Measurements from ENCODE around the gene OR4D1.
A peak's percentile ranks its signal among the peaks of the same experiment; 100 is the strongest.

OR4D1 gene

DNA sequence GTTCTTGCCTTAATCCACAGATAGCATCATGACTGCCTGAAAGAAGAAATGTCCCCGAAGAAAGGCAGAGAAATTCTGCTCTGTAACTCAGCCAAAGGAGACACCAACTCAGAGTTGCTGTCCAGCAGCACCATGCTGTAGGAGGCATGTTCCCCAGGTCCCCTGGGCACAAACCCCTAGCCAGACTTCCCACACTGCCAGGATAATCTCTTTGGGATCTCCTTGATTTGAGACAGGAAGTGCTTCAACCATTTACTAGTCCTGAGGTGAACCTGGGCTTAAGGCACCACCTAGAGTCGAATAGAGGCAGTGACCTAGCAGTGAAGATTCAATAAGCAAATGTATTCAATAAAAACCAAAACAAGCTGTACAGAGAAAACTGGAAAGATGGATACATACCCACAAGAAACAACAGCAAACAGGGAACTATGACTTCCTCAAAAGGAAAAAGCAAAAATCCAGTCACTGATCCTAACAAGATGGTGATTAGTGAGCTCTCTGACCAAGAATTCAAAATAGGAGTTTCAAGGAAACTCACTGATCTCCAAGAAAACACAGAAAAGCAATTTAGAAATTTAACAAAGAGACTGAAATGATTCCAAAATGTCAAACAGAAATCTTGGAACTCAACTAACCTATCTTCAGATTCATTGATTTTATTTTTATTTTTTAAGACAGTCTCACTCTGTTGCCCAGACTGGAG, 24.3 kb downstream of the OR4D1 start:
- Mint-ChIP-seq H3K4me1 (peaks cover 37% of the 10 kb centered on the region), H3K4me3 (no peak overlapping the region), H3K27ac (no peak overlapping the region), H3K36me3 (ENCODE audit: low read depth) (no peaks in the 10 kb centered on the region), H3K9me3 (no peaks in the 10 kb centered on the region), H3K27me3 (no peaks in the 10 kb centered on the region)
- ATAC-seq, result peak; percentile 79
- peak; percentile 30 for DNase-seq

DNA sequence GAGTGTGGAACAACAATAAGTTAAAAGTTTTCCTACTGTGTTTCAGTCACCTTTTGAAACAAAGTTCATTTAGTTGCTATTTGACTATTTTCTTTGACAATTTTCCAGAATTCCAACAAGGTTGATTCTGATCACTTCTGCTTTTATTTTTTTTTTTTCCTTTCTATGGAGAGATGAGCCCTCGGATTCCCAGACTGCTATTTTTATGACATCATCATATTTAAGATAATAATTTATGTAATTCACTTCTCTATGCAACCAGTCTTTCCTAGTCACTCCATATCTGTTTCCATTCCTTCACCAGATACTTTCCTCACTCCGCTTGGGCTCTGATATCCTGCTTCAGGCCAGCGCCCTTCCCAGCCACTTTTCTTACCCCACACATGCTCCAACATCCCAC, 26.7 kb downstream of the OR4D1 start:
- peaks cover 24% of the 10 kb centered on the region for H3K4me1 Mint-ChIP-seq
- DNase-seq (no peak), ATAC-seq (no peak)
- H3K27me3 Mint-ChIP-seq, result no peaks in the 10 kb centered on the region
- H3K9me3 Mint-ChIP-seq, result no peaks in the 10 kb centered on the region
- H3K36me3 Mint-ChIP-seq (ENCODE audit: low read depth), result no peaks in the 10 kb centered on the region
- H3K27ac Mint-ChIP-seq, result no peak overlapping the region
- H3K4me3 Mint-ChIP-seq, result no peak overlapping the region

DNA sequence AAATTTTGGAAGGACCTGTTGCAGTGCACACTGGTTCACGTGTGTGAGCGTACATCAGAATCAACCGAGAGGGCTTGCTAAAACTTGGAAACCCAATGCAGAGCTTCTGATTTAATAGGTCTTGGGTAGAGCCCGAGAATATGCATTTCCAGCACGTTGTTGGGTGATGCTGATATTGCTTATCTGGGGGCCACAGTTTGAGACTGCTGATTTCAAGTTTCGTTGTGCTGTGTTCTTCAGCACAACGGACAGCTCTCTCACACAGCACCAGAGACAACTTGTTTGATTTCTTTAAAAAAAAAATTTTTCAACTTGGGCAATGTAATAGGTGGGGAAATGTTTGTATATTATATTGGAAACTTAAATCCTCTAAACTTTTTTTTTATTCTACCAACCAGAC, 28.0 kb downstream of the OR4D1 start:
- Mint-ChIP-seq H3K4me3 (no peak overlapping the region), H3K27ac (no peak overlapping the region), H3K36me3 (ENCODE audit: low read depth) (no peaks in the 10 kb centered on the region), H3K27me3 (no peaks in the 10 kb centered on the region), H3K9me3 (no peaks in the 10 kb centered on the region), H3K4me1 (peaks cover 12% of the 10 kb centered on the region)
- DNase-seq (no peak), ATAC-seq (no peak)

DNA sequence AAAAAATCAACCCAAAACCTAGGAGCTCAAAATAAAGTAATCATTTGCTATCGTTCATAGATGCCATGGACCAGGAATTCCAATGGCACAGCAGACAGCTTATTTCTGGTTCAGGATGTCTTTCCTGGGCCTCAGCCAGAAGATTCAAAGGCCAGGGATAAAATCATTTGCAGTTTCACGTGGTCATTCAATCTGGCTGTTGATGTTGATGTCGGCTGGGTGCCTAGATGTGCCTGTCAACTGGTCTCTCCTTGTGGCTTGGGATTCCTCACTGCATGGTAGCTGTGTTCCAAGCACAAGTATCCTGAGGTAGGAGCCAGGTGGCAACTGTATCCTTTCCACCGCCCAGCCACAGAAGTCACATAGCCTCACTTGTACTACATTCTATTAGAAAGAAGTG, 33.6 kb downstream of the OR4D1 start:
- DNase-seq, result no peak
- ATAC-seq, result no peak
- no peaks in the 10 kb centered on the region for H3K4me1 Mint-ChIP-seq
- H3K36me3 Mint-ChIP-seq (ENCODE audit: low read depth), result no peaks in the 10 kb centered on the region
- H3K27me3 Mint-ChIP-seq, result peaks cover 3% of the 10 kb centered on the region
- no peak overlapping the region for H3K27ac Mint-ChIP-seq
- H3K9me3 Mint-ChIP-seq, result no peaks in the 10 kb centered on the region
- no peak overlapping the region for H3K4me3 Mint-ChIP-seq

DNA sequence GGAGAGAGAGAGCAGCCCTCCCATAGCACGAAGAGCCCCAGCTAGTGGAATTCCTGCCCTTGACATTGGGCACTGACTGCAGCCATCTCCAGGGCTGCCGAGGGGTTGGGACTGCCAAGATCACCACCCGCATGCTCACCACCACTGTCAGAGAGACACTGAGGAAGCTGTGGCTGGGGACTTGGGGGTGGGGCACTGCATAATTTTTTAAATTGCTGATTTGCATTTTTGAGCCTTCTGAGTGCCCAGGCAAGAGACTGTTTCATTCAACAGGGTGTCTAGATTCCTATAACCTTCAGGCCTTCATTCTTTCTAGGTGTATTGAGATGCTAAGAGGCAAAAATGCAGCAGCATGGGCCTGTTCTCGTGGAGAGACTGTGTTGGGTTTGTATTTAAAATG, 35.3 kb downstream of the OR4D1 start:
- H3K27me3 Mint-ChIP-seq, result peaks cover 7% of the 10 kb centered on the region
- ATAC-seq, result no peak
- H3K27ac Mint-ChIP-seq, result no peak overlapping the region
- H3K9me3 Mint-ChIP-seq, result no peaks in the 10 kb centered on the region
- H3K4me3 Mint-ChIP-seq, result no peak overlapping the region
- H3K36me3 Mint-ChIP-seq (ENCODE audit: low read depth), result no peaks in the 10 kb centered on the region
- DNase-seq, result no peak
- no peaks in the 10 kb centered on the region for H3K4me1 Mint-ChIP-seq

DNA sequence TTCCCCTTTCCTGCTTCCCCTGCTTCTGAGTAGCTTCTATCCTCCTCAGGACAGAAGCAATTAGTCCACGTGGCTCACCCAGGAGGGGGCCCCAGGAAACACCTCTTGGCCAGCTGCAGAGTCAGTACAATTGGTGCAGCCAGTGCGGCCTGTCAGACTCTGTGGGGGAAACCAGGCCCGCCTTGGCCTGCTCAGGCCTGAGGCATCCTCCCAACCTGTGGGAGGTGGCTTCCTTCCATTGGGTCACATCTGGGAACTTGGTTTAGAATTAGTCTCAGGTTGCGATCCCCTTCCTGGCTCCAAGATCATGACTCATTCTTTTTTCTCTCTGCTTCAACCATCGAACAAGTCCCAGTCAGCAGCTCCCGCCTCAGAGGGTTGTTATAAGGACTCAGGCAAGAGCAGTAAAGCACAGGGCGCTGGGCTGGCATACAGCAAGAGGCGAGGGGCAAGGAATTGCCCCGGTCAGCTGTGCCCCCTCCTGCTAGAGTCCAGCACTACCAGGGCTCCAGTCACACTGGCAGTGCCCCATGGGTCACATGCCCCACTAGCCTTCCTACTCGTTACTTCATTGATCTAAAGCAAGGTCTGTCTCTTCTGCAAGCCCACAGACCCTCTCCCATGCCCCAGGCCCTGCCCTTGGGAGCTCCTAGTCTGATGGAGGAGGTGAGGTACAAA, 36.3 kb downstream of the OR4D1 start:
- Mint-ChIP-seq H3K4me3 (no peak overlapping the region), H3K27me3 (peaks cover 8% of the 10 kb centered on the region), H3K36me3 (ENCODE audit: low read depth) (no peaks in the 10 kb centered on the region), H3K4me1 (no peaks in the 10 kb centered on the region), H3K27ac (no peak overlapping the region), H3K9me3 (no peaks in the 10 kb centered on the region)
- DNase-seq (no peak), ATAC-seq (no peak)

DNA sequence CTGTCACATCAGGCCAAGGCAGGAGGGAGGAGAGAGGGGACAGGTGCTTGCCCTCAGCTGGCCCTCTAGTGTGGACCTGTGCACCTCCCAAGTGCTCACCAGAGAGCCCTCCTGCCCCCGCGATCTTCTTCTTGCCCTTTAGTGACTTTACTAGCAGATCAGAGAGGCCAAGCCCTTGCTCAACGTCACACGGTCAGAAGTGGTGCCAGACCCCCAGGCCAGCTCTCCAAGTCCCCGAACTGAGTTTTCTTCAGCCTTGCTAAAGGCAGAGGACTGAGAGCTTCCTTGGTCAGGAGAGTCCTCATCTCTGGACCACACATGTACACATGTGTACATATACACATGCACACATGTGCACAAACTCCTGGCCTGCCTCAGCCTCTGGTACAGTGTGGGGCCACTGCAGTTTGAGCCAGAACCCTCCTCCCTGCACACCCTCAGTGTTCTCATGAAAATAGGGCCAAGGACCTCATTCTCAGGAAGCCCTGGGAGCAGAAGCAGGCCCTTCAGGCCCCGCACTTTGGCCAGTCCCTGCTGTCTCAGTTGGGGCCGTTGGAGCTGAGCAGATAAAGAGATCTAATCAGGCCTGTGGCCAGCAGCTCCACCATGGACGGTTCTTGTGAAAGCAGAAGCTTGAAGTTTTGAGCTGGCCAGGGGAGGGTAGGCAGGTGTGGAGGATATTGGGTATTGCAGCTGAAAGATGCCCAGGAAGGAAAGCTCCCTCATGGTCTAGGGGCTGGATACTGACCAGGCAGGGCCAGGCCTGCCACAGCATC, 37.0 kb downstream of the OR4D1 start:
- H3K4me1 Mint-ChIP-seq, result no peaks in the 10 kb centered on the region
- DNase-seq, result no peak
- no peak overlapping the region for H3K27ac Mint-ChIP-seq
- ATAC-seq, result no peak
- H3K4me3 Mint-ChIP-seq, result no peak overlapping the region
- no peaks in the 10 kb centered on the region for H3K36me3 Mint-ChIP-seq (ENCODE audit: low read depth)
- peaks cover 12% of the 10 kb centered on the region for H3K27me3 Mint-ChIP-seq
- H3K9me3 Mint-ChIP-seq, result no peaks in the 10 kb centered on the region

DNA sequence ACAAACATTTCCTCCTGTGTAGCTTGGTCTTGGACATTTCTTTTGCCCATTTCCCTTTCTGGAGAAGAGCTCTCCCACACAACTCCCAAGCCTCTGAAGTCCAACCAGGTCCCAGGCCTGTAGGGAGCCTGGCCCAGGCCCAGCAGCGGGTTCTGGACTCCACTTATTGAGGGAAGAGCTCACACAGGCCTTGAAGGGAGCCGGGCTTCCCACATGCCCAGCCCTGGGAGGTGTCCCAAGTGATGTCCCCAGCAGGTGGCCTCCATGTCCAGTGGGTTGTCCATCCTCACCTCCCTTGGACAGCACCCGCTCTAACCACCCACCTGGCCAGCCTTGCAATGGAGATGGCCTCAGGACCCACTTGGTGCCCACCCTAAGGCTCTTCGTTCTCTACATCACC, 38.4 kb downstream of the OR4D1 start:
- Mint-ChIP-seq H3K9me3 (no peaks in the 10 kb centered on the region), H3K27ac (no peak overlapping the region), H3K27me3 (peaks cover 13% of the 10 kb centered on the region), H3K36me3 (ENCODE audit: low read depth) (no peaks in the 10 kb centered on the region), H3K4me3 (no peak overlapping the region), H3K4me1 (no peaks in the 10 kb centered on the region)
- ATAC-seq (no peak), DNase-seq (no peak)

DNA sequence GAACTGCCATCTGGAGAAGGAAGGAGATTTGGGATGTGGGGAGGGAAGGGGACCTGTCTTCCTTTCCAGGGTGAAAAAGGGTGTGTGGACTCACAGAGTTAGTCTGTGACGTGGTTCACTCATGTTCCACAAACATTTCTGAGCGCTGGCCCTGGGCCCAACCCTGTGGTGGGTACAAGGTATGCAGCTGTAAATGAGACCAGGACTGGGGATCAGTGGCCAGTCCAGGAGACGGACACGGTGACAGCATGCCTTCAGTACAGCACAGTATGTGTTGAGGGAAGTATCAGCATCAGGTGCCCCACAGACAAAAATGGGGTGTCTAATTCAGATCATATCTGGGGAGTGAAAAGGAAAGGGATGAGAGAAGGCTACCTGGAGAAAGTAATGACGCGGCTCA, 38.9 kb downstream of the OR4D1 start:
- ATAC-seq, result no peak
- Mint-ChIP-seq H3K27ac (no peak overlapping the region), H3K36me3 (ENCODE audit: low read depth) (no peaks in the 10 kb centered on the region), H3K27me3 (peaks cover 13% of the 10 kb centered on the region), H3K4me3 (no peak overlapping the region), H3K9me3 (no peaks in the 10 kb centered on the region), H3K4me1 (no peaks in the 10 kb centered on the region)
- DNase-seq, result no peak

DNA sequence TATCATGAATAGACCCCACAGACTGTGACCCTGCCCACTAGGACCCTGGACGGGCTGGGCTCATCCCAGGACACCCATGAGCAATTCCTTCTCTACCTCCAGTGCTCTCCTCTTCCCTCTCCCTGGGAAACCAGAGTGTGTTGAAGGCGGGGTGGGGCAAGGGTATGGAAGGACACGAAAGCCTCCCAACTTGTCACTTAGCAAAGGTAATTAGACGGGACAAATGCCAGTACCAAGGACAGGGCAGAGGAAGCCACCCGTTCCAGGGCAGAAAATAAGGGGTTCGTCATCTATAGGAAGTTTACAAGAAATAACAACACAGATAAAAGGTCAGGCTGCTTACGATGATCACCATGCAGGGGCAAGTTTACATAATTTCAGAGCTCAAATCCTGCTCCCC, 39.5 kb downstream of the OR4D1 start:
- Mint-ChIP-seq H3K36me3 (ENCODE audit: low read depth) (no peaks in the 10 kb centered on the region), H3K4me3 (no peak overlapping the region), H3K9me3 (no peaks in the 10 kb centered on the region), H3K4me1 (no peaks in the 10 kb centered on the region), H3K27ac (no peak overlapping the region), H3K27me3 (peaks cover 13% of the 10 kb centered on the region)
- DNase-seq (no peak), ATAC-seq (no peak)

DNA sequence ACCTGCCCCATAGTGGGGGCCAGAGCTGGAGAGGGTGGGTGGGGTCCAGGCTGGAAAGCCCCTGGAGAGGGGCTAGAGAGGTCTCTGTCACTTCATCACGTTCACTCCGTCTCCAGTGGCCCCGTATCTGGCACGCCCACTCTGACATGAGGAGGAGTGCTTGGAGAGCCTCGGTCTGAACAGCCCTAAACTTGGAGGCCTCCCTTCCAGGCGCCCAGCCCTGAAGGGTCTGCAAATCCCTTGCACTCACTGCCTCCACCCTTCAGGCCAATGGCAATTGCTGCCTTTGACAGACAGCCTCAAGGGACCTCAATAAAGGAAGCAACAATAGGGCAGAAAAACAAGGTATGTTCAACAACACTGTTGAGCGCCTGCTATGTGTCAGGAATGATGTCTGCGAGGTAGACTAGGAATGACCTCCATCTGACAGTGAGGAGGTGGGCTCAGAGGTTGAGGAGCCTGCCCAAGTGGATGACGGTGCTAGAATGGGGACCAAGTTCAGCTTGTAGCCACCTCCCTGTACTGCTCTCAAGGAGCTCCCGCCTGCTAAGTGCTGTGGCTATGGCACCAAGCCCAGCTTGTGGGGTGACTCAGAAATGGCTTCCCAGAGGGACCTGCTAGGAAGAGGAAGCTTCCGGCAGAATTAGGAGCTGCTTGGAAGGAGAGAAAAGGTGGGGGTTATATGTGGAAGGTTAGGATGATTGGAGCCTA, 41.4 kb downstream of the OR4D1 start:
- no peak for DNase-seq
- no peaks in the 10 kb centered on the region for H3K4me1 Mint-ChIP-seq
- no peak overlapping the region for H3K27ac Mint-ChIP-seq
- no peaks in the 10 kb centered on the region for H3K9me3 Mint-ChIP-seq
- no peaks in the 10 kb centered on the region for H3K36me3 Mint-ChIP-seq (ENCODE audit: low read depth)
- no peak for ATAC-seq
- H3K27me3 Mint-ChIP-seq, result peaks cover 13% of the 10 kb centered on the region
- no peak overlapping the region for H3K4me3 Mint-ChIP-seq

DNA sequence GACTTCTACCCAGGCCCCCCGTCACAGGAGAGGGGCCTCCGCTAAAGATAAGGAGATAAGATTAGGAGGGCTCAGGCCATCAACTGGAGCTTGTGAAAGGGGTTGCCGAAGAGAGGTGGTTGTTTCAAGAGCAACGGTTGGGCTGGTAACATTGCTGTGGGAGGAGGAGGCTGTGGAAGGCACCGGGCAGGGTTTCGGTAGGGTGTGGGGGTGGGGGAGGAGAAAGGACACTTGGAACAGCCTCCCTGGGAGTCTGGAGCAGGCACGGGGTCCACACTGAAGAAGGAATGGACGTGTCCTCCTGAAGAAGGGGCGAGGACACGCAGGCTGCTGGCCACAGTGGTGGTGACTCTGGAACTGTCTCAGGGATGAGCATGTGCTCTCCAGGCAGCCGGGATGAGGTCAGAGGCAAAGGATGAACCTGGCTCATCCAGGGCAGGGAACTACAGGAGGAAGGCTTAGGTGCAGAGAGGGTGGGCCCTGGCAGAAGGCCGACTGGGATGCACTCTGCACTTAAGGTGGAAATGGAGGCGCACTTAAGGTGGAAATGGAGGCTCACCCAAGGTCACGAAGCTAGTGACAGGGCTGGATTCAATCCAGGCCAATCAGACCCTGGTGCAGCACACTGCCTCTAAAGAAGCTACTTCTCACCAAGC, 43.2 kb downstream of the OR4D1 start:
- H3K36me3 Mint-ChIP-seq (ENCODE audit: low read depth), result no peaks in the 10 kb centered on the region
- H3K4me3 Mint-ChIP-seq, result no peak overlapping the region
- no peaks in the 10 kb centered on the region for H3K4me1 Mint-ChIP-seq
- no peak for ATAC-seq
- no peak for DNase-seq
- H3K27me3 Mint-ChIP-seq, result peaks cover 17% of the 10 kb centered on the region
- no peaks in the 10 kb centered on the region for H3K9me3 Mint-ChIP-seq
- H3K27ac Mint-ChIP-seq, result no peak overlapping the region

DNA sequence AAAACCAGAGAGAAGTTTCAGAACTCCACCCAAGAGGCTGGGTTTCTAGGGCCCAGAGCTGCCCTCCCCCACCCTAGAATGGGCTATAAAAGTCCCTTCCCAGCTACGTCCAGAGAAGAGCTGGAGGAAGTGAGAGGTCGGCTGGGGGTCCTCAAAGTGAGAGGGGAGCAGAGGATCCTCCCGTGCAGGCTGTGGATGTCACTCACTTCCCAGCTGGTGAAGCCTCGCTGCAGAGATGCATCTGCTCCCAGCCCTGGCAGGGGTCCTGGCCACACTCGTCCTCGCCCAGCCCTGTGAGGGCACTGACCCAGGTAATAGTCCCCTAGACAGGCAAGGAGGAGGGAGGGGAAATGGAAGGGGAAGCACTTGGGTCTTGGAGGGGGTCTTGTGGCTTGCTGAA, 44.4 kb downstream of the OR4D1 start, which contains the start of gene EPX:
EPX (plus strand) TSS at position 115 of the 400 bp plus-strand sequence; CDS start at position 236, 121 bp downstream.
- Mint-ChIP-seq H3K36me3 (ENCODE audit: low read depth) (no peaks in the 10 kb centered on the region), H3K4me3 (no peak within 1 kb of the TSS), H3K4me1 (no peaks in the 10 kb centered on the region), H3K27ac (no peak within 1 kb of the TSS), H3K9me3 (no peaks in the 10 kb centered on the region), H3K27me3 (peaks cover 18% of the 10 kb centered on the region)
- ATAC-seq, result no peak
- DNase-seq, result no peak

DNA sequence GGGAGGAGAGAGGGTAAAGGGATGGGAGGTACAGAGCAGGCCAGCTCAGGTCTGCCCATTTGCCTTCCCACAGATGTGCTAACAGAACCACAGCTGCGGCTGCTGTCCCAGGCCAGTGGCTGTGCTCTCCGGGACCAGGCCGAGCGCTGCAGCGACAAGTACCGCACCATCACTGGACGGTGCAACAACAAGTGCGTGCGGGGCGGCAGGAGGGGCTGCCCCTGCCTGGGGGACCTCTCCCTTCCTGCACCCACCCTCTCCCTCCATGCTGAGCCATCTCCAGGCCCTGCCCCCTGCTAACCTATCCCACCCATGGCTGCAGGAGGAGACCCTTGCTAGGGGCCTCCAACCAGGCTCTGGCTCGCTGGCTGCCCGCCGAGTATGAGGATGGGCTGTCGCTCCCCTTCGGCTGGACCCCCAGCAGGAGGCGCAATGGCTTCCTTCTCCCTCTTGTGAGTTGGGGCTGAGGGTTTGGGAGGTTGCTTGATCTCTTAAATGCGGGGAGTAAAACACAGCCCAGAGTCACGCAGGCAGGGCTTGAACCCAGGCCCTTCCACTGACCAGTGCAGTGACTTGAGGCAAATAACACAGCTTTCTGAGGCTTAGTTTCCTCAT, 45.6 kb downstream of the OR4D1 start:
- H3K27me3 Mint-ChIP-seq, result peaks cover 23% of the 10 kb centered on the region

More for the DNA sequence above, 45.6 kb downstream of the OR4D1 start:
- H3K27ac Mint-ChIP-seq, result no peak overlapping the region
- no peaks in the 10 kb centered on the region for H3K9me3 Mint-ChIP-seq
- no peak for DNase-seq
- H3K4me3 Mint-ChIP-seq, result no peak overlapping the region
- no peaks in the 10 kb centered on the region for H3K4me1 Mint-ChIP-seq
- no peak for ATAC-seq
- no peaks in the 10 kb centered on the region for H3K36me3 Mint-ChIP-seq (ENCODE audit: low read depth)
